GM21825 (cell line): ENCODE results near the gene C1QTNF9.
"Not testable (repeated sequence)": the region's sequence is repeated elsewhere in the genome, so short reads cannot be mapped to it uniquely, and the experiment has no call there.

Source experiments
- ATAC-seq: cut with Tn5 transposase; IDR thresholded peaks from one replicate; pipeline ENCODE4 v1.9.1; 2021; ENCODE audit warnings: mild to moderate bottlenecking, moderate library complexity; ENCODE audit not compliant: unreplicated experiment

The C1QTNF9 gene

DNA sequence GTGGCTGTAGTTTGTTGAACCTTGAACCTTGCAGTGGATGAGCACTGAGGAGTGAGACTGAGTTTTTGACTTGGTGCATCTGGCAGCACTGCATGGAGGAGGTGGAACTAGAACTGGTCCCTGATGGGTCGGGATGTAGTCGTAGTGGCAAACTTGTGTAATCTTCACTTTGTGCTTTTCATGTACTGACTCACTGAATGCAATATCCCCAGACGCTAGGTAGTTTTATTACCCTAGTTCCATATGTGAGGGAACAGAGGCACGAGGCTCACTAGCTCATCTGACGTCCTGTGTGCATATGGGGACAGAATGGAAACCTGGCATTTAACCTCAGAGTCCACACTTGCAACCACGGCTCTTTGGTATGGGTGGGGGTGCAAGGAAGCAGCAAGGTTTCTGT, 10.3 kb downstream of the C1QTNF9 start:
- ATAC-seq = not testable (repeated sequence)

GRCh38 chr13:24321416-24321815, 12.0 kb downstream of the C1QTNF9 start:
- not testable (repeated sequence) for ATAC-seq

- not testable (repeated sequence) for ATAC-seq
These were observed 13.1 kb downstream of the C1QTNF9 start for GRCh38 chr13:24322470-24322869.

- ATAC-seq = no peak
These were observed 13.8 kb downstream of the C1QTNF9 start for GRCh38 chr13:24323036-24323738.

GRCh38 chr13:24323739-24324075, 14.3 kb downstream of the C1QTNF9 start:
- no peak for ATAC-seq

GRCh38 chr13:24327598-24327997, 18.2 kb downstream of the C1QTNF9 start:
- not testable (repeated sequence) for ATAC-seq

GRCh38 chr13:24328145-24328544, 18.8 kb downstream of the C1QTNF9 start:
- no peak for ATAC-seq

- no peak for ATAC-seq
These were observed 29.3 kb downstream of the C1QTNF9 start for GRCh38 chr13:24338721-24339120.

DNA sequence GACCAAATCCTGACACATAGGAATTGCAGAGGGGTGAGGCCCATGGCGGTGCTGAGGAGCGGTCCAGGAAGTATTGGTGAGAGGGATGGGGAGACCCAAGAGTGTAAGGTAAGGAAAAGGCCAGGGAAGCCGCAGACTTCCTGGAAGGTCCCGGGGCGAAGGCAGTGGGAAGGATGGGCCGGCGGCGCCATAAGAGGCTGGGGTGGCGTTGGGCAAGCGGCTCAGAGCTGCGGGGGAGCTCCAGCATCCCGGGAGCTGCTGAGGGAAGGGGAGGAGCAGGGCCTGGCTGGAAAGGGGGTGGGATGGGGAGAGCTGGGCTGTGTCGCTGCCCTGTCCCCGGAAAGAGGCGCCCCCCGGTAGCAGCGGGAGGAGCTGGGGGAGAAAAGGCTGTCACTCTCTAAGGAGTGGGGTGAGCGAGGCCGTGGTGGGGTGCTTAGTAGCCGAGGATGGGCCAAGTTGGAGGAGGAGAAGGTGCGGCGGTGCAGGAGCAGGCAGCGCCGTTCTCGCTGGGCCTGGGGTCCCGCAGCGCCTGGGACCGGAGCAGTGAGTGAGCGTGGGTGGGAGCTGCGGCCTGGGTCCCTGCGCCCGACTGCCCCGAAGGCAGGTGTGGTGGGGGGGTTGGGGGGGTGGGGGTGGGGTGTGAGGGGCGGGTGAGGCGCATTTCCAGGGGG, 30.7 kb downstream of the C1QTNF9 start:
- ATAC-seq = no peak

DNA sequence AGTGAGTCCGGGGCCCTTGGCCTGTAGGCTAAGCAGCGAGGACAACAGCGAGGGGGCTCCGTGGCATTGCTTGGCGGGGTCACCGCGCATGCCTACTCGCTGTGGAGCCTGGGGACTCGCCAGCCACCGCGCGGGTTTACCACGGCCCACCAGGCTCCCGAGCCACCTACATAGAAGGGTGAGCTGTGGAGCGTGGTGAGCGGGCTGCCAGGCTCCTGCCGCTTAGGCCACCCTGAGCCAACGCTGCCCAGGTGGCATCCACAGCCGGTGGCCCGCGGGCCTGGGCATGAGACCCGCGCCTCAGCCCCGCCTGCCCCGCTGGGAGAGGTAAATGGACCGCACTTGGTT, 31.2 kb downstream of the C1QTNF9 start:
- no peak for ATAC-seq

DNA sequence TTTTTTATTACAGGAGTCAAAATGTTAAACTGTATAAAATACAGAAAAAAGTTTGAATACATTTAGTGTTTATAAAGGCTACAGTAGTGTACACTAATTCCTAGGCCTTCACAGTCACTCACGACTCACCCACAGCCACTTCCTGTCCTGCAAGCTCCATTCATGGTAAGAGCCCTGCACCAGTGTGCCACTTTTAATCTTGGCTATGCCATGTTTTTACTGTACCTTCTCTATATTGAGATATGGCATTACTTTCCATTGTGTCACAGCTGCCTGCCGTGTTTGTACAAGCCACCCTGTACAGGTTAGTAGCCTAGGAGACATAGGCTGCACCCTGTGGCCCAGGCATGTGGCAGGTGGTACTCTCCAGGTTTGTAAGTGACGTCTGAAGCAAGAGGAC, 32.1 kb downstream of the C1QTNF9 start:
- ATAC-seq = no peak

- no peak for ATAC-seq
These were observed 39.0 kb downstream of the C1QTNF9 start for GRCh38 chr13:24348385-24348784.

GRCh38 chr13:24348797-24349515, 39.6 kb downstream of the C1QTNF9 start:
- no peak for ATAC-seq

GRCh38 chr13:24349778-24350664, 40.6 kb downstream of the C1QTNF9 start:
- ATAC-seq = not testable (repeated sequence)

GRCh38 chr13:24351423-24351822, 42.0 kb downstream of the C1QTNF9 start:
- no peak for ATAC-seq

DNA sequence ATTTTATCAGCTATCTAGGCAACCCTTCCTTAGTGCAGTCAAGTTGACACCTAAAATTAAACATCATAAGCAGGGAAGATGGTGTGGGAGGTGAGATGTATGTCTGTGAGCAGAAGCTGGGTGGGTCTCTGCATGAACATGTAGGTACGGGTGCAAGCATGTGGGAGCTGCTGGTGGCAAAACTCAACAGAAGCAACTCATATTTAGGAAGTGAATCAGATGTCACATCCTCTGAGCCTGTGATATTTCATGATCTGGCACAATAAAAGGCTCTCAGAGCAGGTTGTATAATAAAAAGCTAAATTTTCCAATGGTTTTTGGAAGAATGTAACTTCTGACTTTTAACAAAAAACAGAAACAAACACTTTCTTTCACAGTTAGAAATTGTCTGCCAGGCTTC, 44.4 kb downstream of the C1QTNF9 start:
- no peak for ATAC-seq

- no peak for ATAC-seq
These were observed 45.7 kb downstream of the C1QTNF9 start for GRCh38 chr13:24355103-24355502.

GRCh38 chr13:24356270-24356669, 46.9 kb downstream of the C1QTNF9 start:
- ATAC-seq = no peak

DNA sequence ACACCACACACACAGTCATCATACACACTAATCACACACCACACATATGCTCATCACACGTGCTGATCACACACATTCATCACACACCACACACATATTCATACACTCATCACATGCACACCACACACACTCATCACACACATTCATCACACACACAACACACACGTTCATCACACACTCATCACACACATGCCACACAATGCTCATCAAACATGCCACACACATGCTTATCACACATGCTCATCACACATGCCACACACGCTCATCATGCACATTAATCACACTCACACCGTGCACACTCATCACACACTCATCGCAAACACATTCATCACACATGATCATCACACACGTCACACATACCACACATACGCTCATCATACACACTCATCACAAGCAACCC, 47.5 kb downstream of the C1QTNF9 start:
- ATAC-seq = no peak

- no peak for ATAC-seq
These were observed 48.4 kb downstream of the C1QTNF9 start for GRCh38 chr13:24357756-24358155.

- not testable (repeated sequence) for ATAC-seq
These were observed 49.5 kb downstream of the C1QTNF9 start for GRCh38 chr13:24358836-24359235.
